Measurements from ENCODE around the gene ZNF622.

DNA sequence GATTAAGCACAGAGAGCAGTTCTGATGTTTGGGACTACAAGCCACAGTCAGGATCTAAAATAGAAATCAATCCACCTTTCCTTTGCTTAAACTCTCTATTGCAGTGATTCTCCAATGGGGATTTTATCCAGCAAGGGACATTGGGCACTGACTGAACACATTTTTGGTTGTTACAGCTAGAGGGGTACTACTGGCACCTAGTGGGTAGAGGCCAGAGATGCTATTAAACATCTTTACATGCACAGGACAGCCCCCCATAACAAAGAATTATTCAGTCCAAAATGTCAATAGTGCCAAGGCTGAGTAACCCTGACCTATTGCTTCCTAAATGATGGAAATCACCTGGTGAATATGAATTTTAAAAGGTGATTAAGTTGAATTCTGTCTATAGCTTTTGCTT, 12.0 kb downstream of the ZNF622 start:
- TF ChIP-seq, protein P1, sequence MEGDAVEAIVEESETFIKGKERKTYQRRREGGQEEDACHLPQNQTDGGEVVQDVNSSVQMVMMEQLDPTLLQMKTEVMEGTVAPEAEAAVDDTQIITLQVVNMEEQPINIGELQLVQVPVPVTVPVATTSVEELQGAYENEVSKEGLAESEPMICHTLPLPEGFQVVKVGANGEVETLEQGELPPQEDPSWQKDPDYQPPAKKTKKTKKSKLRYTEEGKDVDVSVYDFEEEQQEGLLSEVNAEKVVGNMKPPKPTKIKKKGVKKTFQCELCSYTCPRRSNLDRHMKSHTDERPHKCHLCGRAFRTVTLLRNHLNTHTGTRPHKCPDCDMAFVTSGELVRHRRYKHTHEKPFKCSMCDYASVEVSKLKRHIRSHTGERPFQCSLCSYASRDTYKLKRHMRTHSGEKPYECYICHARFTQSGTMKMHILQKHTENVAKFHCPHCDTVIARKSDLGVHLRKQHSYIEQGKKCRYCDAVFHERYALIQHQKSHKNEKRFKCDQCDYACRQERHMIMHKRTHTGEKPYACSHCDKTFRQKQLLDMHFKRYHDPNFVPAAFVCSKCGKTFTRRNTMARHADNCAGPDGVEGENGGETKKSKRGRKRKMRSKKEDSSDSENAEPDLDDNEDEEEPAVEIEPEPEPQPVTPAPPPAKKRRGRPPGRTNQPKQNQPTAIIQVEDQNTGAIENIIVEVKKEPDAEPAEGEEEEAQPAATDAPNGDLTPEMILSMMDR (IDR thresholded peaks at IDR 0.05) = no peak
- no peak for TF ChIP-seq POLR2A (IDR thresholded peaks at IDR 0.05)
- TF ChIP-seq POLR2AphosphoS5 (IDR thresholded peaks at IDR 0.05) = no peak
- TF ChIP-seq EP300 (IDR thresholded peaks at IDR 0.05) = no peak
